B cell (primary cell): ENCODE results near the gene YTHDC2.

Experiments
- EZH2 ChIP-seq: IDR thresholded peaks from 2 replicates; pipeline ENCODE4 v1.6.1; 2012; ENCODE audit warnings: borderline replicate concordance, low read depth, mild to moderate bottlenecking, moderate library complexity, low read length; ENCODE audit not compliant: insufficient read depth, poor library complexity, severe bottlenecking
- TF ChIP-seq, protein P1 (sequence below): fragments of 200-600 bp; IDR thresholded peaks from one replicate; pipeline ENCODE4 v1.8.0; 2022; ENCODE audit warnings: antibody characterized with exemption, mild to moderate bottlenecking

GRCh38 chr5:113531481-113532159, 18.1 kb downstream of the YTHDC2 start:
- TF ChIP-seq, protein P1, sequence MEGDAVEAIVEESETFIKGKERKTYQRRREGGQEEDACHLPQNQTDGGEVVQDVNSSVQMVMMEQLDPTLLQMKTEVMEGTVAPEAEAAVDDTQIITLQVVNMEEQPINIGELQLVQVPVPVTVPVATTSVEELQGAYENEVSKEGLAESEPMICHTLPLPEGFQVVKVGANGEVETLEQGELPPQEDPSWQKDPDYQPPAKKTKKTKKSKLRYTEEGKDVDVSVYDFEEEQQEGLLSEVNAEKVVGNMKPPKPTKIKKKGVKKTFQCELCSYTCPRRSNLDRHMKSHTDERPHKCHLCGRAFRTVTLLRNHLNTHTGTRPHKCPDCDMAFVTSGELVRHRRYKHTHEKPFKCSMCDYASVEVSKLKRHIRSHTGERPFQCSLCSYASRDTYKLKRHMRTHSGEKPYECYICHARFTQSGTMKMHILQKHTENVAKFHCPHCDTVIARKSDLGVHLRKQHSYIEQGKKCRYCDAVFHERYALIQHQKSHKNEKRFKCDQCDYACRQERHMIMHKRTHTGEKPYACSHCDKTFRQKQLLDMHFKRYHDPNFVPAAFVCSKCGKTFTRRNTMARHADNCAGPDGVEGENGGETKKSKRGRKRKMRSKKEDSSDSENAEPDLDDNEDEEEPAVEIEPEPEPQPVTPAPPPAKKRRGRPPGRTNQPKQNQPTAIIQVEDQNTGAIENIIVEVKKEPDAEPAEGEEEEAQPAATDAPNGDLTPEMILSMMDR, result no peak
- no peak for TF ChIP-seq EZH2
